ENCODE results near the gene FAM98C.
"Not testable (repeated sequence)": the region's sequence is repeated elsewhere in the genome, so short reads cannot be mapped to it uniquely, and the experiment has no call there.

The FAM98C gene

GRCh38 chr19:38412961-38413360 is 10.1 kb downstream of the FAM98C start:
- ATAC-seq (replicated peaks) (no peak), DNase-seq (no peak)
- Mint-ChIP-seq H3K27me3 (no peaks in the 10 kb centered on the region), H3K36me3 (ENCODE audit: insufficient read depth) (peaks cover 10% of the 10 kb centered on the region), H3K9me3 (no peaks in the 10 kb centered on the region), H3K4me1 (ENCODE audit: low read depth in 2 of 2) (peaks cover 11 to 14% of the 10 kb centered on the region in 2 donors), H3K4me3 (no peak overlapping the region), H3K27ac (no peak overlapping the region)

GRCh38 chr19:38413416-38413815 is 10.5 kb downstream of the FAM98C start:
- DNase-seq (no peak), ATAC-seq (replicated peaks) (no peak)
- peaks cover 13 to 16% of the 10 kb centered on the region in 2 donors for H3K4me1 Mint-ChIP-seq (ENCODE audit: low read depth in 2 of 2)
- H3K9me3 Mint-ChIP-seq: no peaks in the 10 kb centered on the region
- H3K4me3 Mint-ChIP-seq: no peak overlapping the region
- no peak overlapping the region for H3K27ac Mint-ChIP-seq
- H3K36me3 Mint-ChIP-seq (ENCODE audit: insufficient read depth): peaks cover 8% of the 10 kb centered on the region
- H3K27me3 Mint-ChIP-seq: no peaks in the 10 kb centered on the region

- H3K4me1 Mint-ChIP-seq (ENCODE audit: low read depth in 2 of 2): peaks cover 13 to 16% of the 10 kb centered on the region in 2 donors
- no peak for ATAC-seq (replicated peaks)
- no peaks in the 10 kb centered on the region for H3K9me3 Mint-ChIP-seq
- no peak for DNase-seq
- peaks cover 6 to 11% of the 10 kb centered on the region in 2 donors for H3K27me3 Mint-ChIP-seq
- no peaks in the 10 kb centered on the region for H3K36me3 Mint-ChIP-seq (ENCODE audit: insufficient read depth)
- peak overlapping the region; percentile 89 to 91 for H3K27ac Mint-ChIP-seq
- H3K4me3 Mint-ChIP-seq: peak overlapping the region; percentile 83 to 86
Observed at GRCh38 chr19:38417146-38417543, 14.3 kb downstream of the FAM98C start.

- DNase-seq: peak in 2 of 3 experiments; percentile 19 to 20
- H3K27me3 Mint-ChIP-seq: peaks cover 6 to 11% of the 10 kb centered on the region in 2 donors
- peaks cover 13 to 16% of the 10 kb centered on the region in 2 donors for H3K4me1 Mint-ChIP-seq (ENCODE audit: low read depth in 2 of 2)
- peak; percentile 89 for ATAC-seq (replicated peaks)
- peak overlapping the region; percentile 89 to 91 for H3K27ac Mint-ChIP-seq
- H3K36me3 Mint-ChIP-seq (ENCODE audit: insufficient read depth): no peaks in the 10 kb centered on the region
- H3K9me3 Mint-ChIP-seq: no peaks in the 10 kb centered on the region
- H3K4me3 Mint-ChIP-seq: peak overlapping the region; percentile 83 to 86
Observed at GRCh38 chr19:38417544-38418506, 14.9 kb downstream of the FAM98C start.

- H3K27me3 Mint-ChIP-seq: peaks cover 6 to 11% of the 10 kb centered on the region in 2 donors
- H3K9me3 Mint-ChIP-seq: no peaks in the 10 kb centered on the region
- ATAC-seq (replicated peaks) (no peak), DNase-seq (no peak)
- peak overlapping the region in 1 of 2 donors; percentile 7 for H3K27ac Mint-ChIP-seq
- H3K36me3 Mint-ChIP-seq (ENCODE audit: insufficient read depth): no peaks in the 10 kb centered on the region
- H3K4me3 Mint-ChIP-seq: no peak overlapping the region
- peaks cover 13 to 16% of the 10 kb centered on the region in 2 donors for H3K4me1 Mint-ChIP-seq (ENCODE audit: low read depth in 2 of 2)
Observed at GRCh38 chr19:38420935-38421334, 18.0 kb downstream of the FAM98C start.

- no peaks in the 10 kb centered on the region for H3K36me3 Mint-ChIP-seq (ENCODE audit: insufficient read depth)
- no peak for DNase-seq
- no peak overlapping the region for H3K4me3 Mint-ChIP-seq
- H3K27me3 Mint-ChIP-seq: peaks cover 6 to 11% of the 10 kb centered on the region in 2 donors
- ATAC-seq (replicated peaks): no peak
- H3K4me1 Mint-ChIP-seq (ENCODE audit: low read depth in 2 of 2): peaks cover 17% of the 10 kb centered on the region in 2 donors
- H3K27ac Mint-ChIP-seq: no peak overlapping the region
- H3K9me3 Mint-ChIP-seq: no peaks in the 10 kb centered on the region
Observed at GRCh38 chr19:38421856-38422255, 19.0 kb downstream of the FAM98C start.

- H3K36me3 Mint-ChIP-seq (ENCODE audit: insufficient read depth): no peaks in the 10 kb centered on the region
- DNase-seq (no peak), ATAC-seq (replicated peaks) (no peak)
- H3K9me3 Mint-ChIP-seq: no peaks in the 10 kb centered on the region
- H3K4me1 Mint-ChIP-seq (ENCODE audit: low read depth in 2 of 2): peaks cover 11% of the 10 kb centered on the region in 2 donors
- peaks cover 7 to 11% of the 10 kb centered on the region in 2 donors for H3K27me3 Mint-ChIP-seq
- H3K27ac Mint-ChIP-seq: no peak overlapping the region
- H3K4me3 Mint-ChIP-seq: no peak overlapping the region
Observed at GRCh38 chr19:38422438-38422837, 19.5 kb downstream of the FAM98C start.

GRCh38 chr19:38424272-38424671 is 21.4 kb downstream of the FAM98C start:
- peaks cover 3% of the 10 kb centered on the region for H3K36me3 Mint-ChIP-seq (ENCODE audit: insufficient read depth)
- H3K9me3 Mint-ChIP-seq: no peaks in the 10 kb centered on the region
- peaks cover 4% of the 10 kb centered on the region in 2 donors for H3K4me1 Mint-ChIP-seq (ENCODE audit: low read depth in 2 of 2)
- H3K27me3 Mint-ChIP-seq: peaks cover 13 to 18% of the 10 kb centered on the region in 2 donors
- ATAC-seq (replicated peaks) (no peak), DNase-seq (no peak)
- no peak overlapping the region for H3K27ac Mint-ChIP-seq
- no peak overlapping the region for H3K4me3 Mint-ChIP-seq

GRCh38 chr19:38425222-38425809 is 22.4 kb downstream of the FAM98C start:
- no peaks in the 10 kb centered on the region for H3K9me3 Mint-ChIP-seq
- no peak for DNase-seq
- peak overlapping the region in 1 of 2 donors; percentile 50 for H3K4me3 Mint-ChIP-seq
- H3K27me3 Mint-ChIP-seq: peaks cover 7 to 17% of the 10 kb centered on the region in 2 donors
- peaks cover 3% of the 10 kb centered on the region for H3K36me3 Mint-ChIP-seq (ENCODE audit: insufficient read depth)
- H3K4me1 Mint-ChIP-seq (ENCODE audit: low read depth in 2 of 2): peaks cover 4 to 8% of the 10 kb centered on the region in 2 donors
- peak overlapping the region in 1 of 2 donors; percentile 63 for H3K27ac Mint-ChIP-seq
- ATAC-seq (replicated peaks): no peak

- Mint-ChIP-seq H3K9me3 (no peaks in the 10 kb centered on the region), H3K27ac (peak within 1 kb of the TSS; percentile 9 to 63), H3K36me3 (ENCODE audit: insufficient read depth) (peaks cover 3% of the 10 kb centered on the region), H3K27me3 (peaks cover 11 to 13% of the 10 kb centered on the region in 2 donors), H3K4me3 (peak within 1 kb of the TSS; percentile 25 to 50), H3K4me1 (ENCODE audit: low read depth in 2 of 2) (peaks cover 4 to 8% of the 10 kb centered on the region in 2 donors)
- ATAC-seq (replicated peaks) (peak; percentile 72), DNase-seq (peak in 2 of 3 experiments; percentile 15 to 18)
Observed at GRCh38 chr19:38425810-38426466, 23.0 kb downstream of the FAM98C start, which contains the start of gene RASGRP4. TSS of gene RASGRP4 (minus strand) at chr19:38426219. CDS start at chr19:38426091, 128 bp downstream.

GRCh38 chr19:38427035-38427677 is 24.3 kb downstream of the FAM98C start:
- not testable (repeated sequence) for H3K9me3 Mint-ChIP-seq; H3K36me3 Mint-ChIP-seq (ENCODE audit: insufficient read depth); DNase-seq; H3K27ac Mint-ChIP-seq; H3K4me1 Mint-ChIP-seq (ENCODE audit: low read depth in 2 of 2)
- Mint-ChIP-seq H3K4me3 (peak overlapping the region in 1 of 2 donors; percentile 48), H3K27me3 (peaks cover 11 to 13% of the 10 kb centered on the region in 2 donors)
- ATAC-seq (replicated peaks): peak; percentile 54

GRCh38 chr19:38429055-38429810 is 26.3 kb downstream of the FAM98C start:
- Mint-ChIP-seq H3K27me3 (peaks cover 17 to 26% of the 10 kb centered on the region in 2 donors), H3K27ac (no peak overlapping the region), H3K4me1 (ENCODE audit: low read depth in 2 of 2) (peaks cover 9 to 13% of the 10 kb centered on the region in 2 donors), H3K9me3 (no peaks in the 10 kb centered on the region), H3K4me3 (no peak overlapping the region), H3K36me3 (ENCODE audit: insufficient read depth) (peaks cover 3% of the 10 kb centered on the region)
- no peak for ATAC-seq (replicated peaks)
- no peak for DNase-seq
